AML-193 (cell line): ENCODE results near the gene XIRP2.
A peak's percentile ranks its signal among the peaks of the same experiment; 100 is the strongest.
"Not testable (repeated sequence)": the region's sequence is repeated elsewhere in the genome, so short reads cannot be mapped to it uniquely, and the experiment has no call there.

Experiments
- DNase-seq, 2 experiments: peaks; one replicate each; lab custom pipeline; 2025; lab: John Stamatoyannopoulos, UW

Gene XIRP2

DNA sequence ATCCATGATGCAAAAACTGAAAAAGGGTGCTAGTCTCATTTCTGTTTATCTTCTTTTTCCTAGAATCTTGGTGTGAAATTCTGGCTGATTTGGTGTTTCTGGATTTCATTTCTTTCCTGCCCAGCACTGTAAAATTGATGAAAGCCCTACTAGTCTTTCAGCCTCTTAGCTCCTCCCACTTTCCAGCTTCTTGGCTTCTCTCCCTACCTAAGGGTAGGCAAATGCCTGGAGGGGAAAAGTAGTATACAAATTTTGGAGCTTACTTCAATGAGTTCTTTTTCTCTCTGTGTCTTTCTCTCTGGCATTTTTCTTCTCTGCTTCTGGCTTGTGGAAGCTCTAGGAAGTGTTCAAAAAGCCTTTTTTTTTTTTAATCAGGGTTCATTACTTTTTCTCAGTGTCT, 160.5 kb downstream of the XIRP2 start:
- no peak for DNase-seq

DNA sequence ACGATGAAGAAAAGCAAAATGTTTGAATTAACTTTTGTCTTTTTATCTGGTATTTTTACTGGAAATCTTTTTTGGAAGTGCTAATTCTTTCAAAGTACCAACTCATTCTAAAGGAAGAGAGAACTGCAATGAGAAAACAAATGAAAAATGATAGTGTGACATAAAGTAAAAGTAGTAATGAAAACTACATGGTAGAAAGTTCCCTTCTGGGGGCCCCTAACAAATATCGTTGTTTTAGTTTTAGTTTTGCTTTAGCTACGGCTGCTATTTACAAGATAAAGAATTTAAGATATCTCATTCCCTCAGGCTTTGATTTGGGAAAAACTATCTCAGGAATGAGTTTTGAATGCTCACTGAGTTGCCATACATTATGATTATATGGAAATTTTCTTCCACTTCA, 161.4 kb downstream of the XIRP2 start:
- DNase-seq, result no peak

DNA sequence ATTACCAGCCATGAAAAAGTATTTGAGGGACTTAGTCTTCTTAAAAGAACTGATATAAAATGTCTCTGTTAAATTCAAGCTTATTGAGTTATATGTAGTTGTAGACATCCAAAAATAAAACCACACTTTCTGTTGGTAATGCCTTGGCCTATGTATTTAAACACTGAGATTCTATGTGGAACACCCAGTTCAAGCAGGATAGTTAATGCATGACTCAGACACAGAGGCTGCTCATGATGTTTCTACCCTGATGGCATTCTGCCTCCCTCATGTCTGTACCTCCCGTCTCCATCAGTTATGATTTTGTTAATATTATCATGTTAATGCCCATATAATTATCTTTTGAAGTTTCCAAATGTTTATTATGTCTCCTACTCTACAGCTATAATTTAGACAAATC, 164.5 kb downstream of the XIRP2 start:
- DNase-seq, result no peak

DNA sequence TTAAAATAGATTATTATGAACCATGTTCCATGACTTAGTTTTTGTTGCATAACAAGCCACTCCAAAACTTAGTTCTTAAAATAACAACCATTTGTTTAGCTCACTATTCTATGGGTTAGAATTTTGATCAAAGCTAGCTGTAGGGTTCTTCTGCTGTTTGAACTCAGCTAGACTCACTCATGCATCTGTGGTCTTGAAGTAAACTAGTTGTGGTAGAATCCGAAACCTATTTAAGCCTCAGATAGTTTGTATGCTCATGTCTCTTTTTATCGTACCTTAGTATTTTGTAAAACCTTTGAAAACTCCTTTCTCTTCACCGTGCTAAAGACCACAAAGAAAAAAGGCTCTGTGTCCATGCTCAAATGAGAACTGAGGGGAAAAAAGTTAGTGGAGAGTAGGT, 166.6 kb downstream of the XIRP2 start:
- no peak for DNase-seq

DNA sequence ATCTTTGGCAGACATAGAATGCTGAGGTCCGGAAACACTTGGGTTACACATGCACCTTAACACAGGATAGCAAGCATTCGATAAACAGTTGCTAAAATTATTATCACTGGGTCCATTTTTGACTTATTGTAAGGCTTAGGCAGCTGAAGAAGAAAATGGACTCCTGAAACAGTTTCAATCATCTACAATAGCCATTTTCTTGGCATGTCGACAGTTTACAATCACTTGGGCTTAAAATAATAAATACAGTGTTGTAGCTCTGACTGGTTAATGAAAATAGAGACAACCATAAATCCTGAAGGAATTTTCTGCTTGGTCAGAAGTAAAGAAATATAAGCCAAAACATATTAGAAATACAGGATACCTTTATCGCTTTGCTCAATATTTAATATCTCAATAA, 169.2 kb downstream of the XIRP2 start:
- DNase-seq, result no peak

DNA sequence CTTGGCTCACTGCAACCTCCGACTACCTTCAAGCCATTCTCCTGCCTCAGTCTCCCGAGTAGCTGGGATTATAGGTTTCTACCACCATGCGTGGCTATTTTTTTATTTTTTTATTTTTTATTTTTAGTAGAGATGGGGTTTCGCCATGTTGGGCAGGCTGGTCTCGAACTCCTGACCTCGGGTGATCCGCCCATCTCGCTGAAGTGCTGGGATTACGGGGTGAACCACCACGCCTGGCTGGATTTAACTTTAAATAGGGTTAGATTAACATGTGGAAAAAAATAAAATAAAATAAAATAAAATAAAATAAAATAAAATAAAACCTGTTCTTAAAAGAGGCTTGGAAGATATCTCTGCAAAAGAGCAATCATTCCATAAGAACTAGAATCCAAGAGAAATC, 170.9 kb downstream of the XIRP2 start:
- no peak for DNase-seq

DNA sequence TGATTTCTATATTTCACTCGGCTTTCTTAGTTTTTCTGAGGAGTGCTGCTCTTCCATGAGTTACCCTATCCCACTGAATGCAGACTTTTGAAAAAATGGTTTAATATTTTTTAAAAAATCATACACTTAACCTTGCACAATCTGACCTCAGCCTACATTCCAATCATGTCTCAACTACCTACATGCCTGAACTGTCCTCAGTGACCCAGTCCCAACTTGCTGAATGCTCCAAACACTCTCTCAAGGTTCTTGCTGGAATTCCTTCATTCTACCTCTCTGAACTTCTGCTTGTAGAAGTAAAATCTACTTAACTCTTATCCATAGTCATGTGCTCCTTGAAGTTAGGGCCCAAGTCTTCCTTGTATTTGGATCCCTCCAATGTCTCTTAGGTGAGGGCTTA, 181.6 kb downstream of the XIRP2 start:
- no peak for DNase-seq

DNA sequence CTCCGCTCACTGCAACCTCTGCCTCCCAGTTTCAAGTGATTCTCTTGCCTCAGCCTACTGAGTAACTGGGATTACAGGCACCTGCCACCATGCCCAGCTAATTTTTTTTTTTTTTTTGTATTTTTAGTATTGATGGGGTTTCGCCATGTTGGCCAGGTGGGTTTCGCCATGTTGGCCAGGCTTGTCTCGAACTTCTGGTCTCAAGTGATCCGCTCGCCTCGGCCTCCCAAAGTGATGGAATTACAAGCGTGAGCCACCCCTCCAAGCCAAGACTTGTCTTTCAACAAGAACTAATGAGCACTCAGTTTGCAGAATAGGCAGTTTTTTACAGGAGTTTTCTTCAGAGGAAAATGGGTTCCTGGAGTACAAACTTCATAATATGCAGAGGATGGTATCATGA, 187.4 kb downstream of the XIRP2 start:
- not testable (repeated sequence) for DNase-seq

DNA sequence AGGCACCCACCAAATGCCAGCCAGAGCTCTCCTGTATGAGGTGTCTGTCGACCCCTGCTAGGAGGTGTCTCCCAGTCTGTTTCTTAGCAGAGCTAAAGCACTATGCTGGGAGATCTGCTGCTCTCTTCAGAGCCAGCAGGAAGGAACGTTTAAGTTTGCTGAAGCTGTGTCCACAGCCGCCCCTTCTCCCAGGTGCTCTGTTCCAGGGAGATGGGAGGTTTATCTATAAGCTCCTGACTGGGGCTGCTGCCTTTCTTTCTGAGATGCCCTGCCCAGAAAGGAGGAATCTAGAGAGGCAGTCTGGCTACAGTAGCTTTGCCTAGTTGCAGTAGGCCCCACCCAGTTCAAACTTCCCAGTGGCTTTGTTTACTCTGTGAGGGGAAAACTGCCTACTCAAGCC, 210.7 kb downstream of the XIRP2 start:
- DNase-seq, result not testable (repeated sequence)

DNA sequence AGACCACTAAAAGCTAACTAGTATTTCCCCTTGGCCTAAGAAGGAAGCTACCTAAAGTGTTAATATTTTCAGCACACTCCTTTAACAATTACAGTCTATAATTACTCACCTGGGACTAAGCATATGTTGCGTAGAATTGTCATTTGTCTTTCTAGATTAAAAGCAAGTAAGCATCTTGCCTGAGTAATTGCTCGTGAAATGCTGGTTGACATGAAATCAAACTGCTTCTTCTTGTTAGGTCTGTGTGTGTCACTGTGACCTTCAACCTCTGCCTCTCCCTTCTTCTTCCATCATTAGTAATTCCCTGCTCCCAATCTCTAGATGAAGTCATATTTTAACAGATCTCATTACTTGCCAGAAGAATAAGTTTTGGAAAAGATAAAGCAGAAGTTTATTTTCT, 212.2 kb downstream of the XIRP2 start:
- DNase-seq, result no peak

DNA sequence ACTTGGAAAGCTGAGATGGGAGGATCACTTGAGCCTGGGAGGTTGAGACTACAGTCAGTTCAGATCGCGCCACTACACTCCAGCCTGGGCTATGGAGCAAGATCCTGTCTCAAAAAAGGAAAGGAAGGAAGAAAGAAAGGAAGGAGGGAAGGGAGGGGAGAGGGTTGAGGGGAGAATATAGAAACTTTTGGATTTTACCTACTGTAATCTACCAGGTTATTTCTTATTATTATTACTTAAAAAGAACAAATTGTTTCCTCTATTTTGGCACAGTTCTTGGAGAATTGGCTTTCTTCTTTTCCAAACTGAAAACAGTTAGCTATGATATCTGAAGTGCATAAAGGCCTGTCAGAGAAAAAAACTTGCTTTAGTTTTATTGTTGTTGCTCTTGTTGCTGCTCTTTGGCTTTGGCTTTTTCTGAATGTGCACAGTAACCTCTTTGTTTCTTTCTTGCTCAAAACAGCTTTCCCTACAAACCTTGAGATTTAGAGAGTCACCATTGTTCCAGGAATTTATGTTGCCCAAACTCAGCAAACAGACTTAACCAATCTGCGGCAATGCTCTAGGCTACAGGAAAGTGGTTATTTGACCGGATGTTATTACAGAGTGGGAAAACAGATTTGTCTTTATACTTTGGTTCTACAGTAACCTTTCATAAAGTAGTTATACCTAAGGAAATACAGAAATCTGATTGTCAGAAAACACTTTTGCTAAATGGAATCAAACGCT, 214.9 kb downstream of the XIRP2 start:
- no peak for DNase-seq

DNA sequence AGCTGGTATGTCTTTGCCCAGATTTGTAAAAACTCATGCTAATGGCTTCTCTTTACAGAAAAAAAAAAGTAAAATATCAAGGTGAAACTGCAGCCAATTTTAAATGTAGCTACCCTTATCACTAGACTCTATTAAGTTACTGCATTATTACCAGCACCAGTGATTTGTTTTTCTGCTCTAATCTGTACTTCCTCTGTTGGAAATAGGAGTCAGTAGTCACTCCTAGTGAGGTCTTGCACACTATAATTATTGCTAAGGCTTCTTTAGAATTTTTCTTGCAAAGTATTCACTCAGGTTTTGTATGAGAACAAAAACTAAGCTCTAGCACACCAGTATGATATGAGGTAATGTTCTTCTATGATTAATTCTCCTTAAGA, 215.5 kb downstream of the XIRP2 start:
- DNase-seq, result no peak

DNA sequence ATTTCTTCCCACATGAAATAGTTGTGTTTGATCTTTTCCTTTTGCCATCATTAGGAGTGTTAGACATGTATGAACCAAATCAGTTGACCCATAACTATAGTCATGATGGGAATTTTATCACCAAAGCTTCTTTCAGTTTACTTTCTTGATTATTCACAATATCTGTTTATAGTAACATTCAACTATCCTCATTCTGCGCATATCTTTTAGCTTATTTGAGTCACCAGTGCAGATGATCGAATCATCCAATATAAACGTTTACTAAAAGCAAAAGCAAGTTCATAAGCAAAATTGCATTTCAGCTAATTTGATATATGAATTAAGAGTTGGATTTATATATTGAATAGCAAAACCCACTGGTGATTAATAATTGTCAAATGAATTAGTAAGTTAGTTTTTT, 216.4 kb downstream of the XIRP2 start:
- DNase-seq, result no peak

DNA sequence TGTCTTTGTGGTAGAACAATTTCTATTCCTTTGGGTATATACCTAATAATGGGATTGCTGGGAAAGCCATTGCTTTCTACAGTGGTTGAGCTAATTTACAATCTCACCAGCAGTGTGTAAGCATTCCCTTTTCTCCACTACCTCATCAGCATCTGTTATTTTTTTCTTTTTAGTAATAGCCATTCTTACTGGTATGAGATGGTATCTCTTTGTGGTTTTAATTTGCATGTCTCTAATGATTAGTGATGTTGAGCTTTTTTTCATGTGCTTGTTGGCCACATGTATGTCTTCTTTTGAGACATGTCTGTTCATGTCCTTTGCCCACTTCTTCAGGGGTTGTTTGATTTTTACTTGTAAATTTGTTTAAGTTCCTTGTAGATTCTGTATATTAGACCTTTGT, 221.4 kb downstream of the XIRP2 start:
- not testable (repeated sequence) for DNase-seq

DNA sequence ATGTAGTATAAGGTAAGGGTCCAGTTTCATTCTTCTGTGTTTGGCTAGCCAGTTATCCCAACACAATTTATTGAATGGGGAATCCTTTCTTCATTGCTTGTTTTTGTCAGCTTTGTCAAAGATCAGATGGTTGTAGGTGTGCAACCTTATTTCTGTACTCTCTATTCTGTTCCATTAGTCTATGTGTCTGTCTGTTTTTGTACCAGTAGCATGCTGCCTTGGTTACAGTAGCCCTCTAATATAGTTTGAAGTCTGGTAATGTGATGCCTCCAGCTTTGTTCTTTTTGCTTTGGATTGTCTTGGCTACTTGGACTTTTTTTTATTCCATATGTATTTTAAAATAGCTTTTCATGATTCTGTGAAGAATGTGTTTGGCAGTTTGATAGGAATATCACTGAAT, 222.1 kb downstream of the XIRP2 start:
- no peak for DNase-seq

DNA sequence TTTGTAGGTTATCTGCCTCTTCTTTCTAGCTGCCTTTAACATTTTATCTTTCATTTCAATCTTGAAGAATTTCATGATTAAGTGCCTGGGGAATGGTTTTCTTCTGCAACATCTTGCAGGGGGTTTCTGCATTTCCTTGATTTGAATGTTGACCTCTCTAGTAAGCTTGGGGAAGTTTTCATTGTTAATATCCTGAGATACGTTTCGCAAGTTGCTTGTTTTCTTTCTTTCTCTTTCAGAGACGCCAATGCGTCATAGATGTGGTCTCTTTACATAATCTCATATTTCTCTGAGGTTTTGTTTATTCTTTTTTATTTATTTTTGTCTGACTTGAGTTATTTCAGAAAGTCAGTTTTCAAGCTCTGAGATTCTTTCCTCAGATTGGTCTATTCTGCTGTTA, 225.7 kb downstream of the XIRP2 start:
- no peak for DNase-seq

DNA sequence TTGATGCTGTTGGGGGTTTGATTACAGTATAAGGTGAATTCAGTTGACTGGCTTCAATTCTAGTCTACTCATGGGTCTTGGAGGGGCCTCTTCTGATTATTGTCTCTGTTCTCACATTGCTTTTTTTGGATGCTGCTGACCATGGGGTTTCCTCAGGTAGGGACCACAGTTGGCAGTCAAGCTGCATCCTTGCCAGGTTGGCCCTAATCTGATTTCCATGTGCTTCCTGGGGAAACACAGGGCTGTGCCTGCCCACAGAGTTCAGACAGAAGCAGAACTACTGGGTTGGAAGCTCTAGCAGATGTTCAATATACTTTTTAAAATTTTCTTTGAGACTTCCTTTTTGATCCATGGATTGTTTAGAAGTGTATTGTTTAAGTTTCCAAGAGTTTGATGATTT, 227.3 kb downstream of the XIRP2 start:
- no peak for DNase-seq

DNA sequence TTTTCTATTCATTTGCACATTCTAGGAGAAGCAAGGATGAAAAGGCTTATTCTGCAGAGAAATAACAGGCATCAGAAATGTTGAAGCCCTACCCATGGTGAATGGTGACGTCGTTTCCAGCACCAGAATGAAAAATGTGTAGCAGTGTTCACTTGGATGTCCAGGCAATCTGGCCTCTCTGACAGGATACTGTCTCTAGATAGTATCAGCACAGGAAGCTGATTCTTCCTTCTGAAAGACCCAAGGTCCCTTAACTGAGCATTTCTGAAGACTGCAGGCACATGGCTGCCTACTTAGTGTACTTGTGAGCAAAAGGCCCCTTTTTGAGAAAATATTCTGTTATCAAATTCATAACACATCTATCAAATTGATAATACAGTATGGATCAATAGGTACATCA, 234.1 kb downstream of the XIRP2 start:
- DNase-seq, result no peak

DNA sequence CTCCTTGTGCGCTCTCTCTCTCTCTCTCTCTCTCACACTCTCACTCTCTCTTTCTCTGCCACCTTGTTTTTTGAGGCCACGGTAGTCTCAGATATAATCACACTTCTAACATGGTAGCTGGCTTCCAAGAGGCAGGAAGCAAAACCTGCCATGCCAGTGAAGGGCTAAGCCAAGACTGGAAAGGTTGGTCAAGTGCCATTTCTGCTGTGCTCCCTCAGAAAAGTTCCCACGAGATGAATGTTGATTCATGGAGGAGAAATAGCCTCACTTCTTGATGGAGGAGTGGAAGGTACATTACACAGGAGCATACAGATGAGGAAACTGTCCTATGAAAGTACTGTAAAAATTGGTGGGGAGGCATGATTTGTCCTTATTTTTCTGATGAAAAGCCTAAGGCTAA, 237.9 kb downstream of the XIRP2 start:
- DNase-seq, result no peak

DNA sequence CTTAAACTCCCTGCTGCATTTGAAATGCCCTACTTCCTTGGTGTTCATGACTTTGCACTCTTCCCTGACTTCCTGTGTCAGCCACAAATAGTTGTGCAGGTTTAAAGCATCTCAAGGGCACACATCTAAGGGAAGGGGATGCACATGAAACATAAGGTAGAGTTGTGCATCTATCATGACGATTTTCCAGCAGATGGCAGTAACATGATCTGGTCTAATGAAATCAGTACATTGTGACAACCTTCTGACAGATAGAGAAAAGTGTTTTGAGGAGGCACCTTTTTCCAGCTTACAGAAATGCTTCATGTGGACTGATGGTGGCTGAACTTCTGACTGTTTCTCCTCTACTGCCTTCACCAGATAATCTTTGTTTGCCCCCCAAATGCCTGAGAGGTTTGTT, 238.9 kb downstream of the XIRP2 start:
- DNase-seq, result peak; percentile 13 to 21

DNA sequence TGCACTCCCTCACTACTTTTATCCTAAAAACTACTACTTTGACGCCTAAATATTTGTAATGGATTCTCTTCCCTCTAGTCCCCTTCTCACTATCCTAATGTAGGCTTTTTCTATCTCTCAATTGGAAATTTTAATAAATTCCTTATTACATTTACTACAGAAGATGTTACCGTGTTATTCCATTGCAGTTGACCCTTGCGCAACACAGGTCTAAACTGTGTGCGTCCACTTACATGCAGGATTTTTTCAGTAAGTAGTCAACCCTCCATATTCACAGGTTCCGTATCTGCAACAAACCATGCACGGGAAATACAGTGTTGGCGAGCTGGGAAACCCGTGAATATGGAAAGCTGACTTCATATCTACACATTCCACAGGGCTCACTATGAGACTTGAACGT, 239.8 kb downstream of the XIRP2 start:
- no peak for DNase-seq

DNA sequence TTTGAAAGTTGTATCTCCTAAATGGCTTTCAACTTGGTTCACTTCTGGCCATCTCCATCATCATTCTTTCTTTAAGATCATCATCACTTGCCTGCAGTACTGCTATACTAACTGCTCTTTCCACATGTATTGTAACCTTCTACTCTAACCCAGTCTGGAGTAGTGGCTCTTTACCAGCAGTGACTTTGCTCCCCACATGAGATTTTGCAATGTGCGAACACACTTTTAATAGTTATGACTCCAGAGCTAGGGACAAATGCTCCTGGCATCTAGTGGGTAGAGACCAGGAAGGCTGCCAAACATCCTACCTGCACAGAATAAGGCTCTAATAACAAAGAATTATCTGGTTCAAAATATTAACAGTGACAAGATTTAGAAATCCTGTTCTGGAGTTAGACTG, 243.8 kb downstream of the XIRP2 start:
- no peak for DNase-seq

DNA sequence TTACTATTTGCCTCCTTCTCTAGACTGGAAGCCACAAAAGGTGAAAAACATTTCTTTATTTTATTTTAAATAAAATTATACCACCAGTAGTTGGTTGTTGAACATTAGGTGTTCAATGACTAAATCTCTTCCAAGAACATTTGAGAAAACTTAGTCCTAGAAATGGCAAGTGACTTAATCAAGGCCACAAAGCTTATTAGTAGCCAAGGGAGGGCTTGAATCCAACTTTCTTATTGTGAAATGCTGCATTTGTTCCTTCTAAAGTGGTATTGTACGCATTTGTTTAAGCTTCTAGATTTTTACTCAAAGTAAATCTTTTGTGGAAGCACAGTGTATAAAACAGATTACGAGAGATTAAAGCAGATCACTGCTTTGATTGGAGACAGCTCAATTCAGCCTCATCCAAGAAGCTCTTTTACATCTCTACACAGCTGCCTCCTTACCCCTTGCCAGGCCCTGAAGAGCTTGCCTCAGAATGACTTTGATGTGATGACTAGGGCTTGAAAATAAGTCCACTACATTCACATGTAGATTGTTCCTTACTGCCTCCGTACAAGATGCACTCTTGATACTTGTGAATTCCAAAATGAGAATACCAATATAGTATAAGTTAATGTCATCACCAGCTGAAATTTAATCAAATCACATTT, 244.8 kb downstream of the XIRP2 start:
- no peak for DNase-seq

DNA sequence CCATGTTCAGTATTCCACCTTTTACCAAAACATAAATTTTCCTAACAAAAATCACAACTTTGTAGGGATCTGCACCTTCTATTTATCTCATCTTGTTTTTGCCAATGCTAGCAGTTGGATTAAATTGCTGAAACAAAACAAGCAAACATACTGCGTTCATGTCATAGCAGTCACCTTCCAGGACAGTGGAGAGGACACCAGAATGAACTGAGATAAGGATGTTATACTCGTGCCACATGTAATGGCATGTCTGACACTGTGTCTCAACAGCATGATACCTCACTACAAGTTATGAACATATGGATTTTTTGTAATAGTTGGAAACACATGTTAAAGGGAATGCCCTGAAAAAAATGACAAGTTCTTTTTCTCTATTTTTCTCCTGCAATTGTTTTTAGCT, 245.3 kb downstream of the XIRP2 start:
- DNase-seq, result no peak
